ENCODE measurements around the gene VENTX.

- TF ChIP-seq POLR2A (IDR thresholded peaks at IDR 0.05), result no peak
- no peak for TF ChIP-seq CTCF (IDR thresholded peaks at IDR 0.05 in 4 of 5, conservative IDR thresholded peaks at IDR 0.05 in 1 of 5)
Observed at GRCh38 chr10:133260895-133261725, 23.5 kb downstream of the VENTX start.

All from gastrocnemius medialis (tissue), 4 donors.